ENCODE data around the gene GOLGA6L6. TPM values are rescaled to one million over a fixed set of nuclear protein-coding genes. Genes with fewer than 3 reads are reported as not detected.
A peak's percentile ranks its signal among the peaks of the same experiment; 100 is the strongest.
"Not testable (repeated sequence)": the region's sequence is repeated elsewhere in the genome, so short reads cannot be mapped to it uniquely, and the experiment has no call there.

GOLGA6L6 gene
- total RNA-seq, 1 experiment from 2014 or later, result not detected

DNA sequence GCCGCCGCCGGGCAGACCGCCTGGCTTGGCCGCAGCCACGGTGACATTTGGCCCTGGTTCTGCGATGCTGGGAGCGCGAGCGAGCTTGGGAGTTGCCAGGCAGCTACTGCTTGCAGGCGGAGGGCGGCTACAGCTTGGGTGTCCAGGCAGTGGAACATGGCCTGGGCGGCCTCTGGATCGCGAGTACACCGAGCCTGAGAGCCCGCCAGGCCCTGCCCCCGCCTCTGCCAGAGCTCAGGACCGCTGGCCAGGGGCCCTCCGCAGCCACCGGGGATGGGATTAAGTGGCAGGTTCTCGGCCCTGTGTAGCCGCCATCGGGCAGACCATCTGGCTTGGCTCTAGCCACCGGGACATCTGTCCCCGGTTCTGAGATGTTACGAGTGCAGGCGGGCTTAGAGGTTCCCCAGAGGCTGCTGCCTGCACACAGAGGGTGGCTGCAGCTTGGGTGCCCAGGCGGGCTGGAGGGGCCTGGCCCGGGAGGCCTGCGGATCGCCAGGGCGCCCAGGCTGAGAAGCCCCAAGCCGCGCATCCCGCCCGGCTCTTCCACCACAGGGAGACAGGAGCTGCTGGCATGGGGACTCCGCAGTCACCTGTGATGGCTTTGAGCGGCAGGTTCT is 40.6 kb upstream of the GOLGA6L6 start:
- H3K27me3 ChIP-seq (ENCODE audit: insufficient read depth, low read length); H4K20me1 ChIP-seq (ENCODE audit: insufficient read depth); H3K4me3 ChIP-seq (replicated peaks in 1 of 2; ENCODE audit: low read depth in 1 of 2, low read length in 2 of 2); H3K4me2 ChIP-seq (ENCODE audit: low read length); H3K9me3 ChIP-seq (ENCODE audit: control insufficient read depth in 1 of 2, insufficient read depth in 1 of 2, low read depth in 1 of 2, low read length in 2 of 2); CTCF ChIA-PET; BruUV-seq (replicated peaks); H3K9me2 ChIP-seq (ENCODE audit: insufficient read depth); RAD21 ChIA-PET (ENCODE audit: low non-redundant PET in 1 of 2, low total read pairs in 2 of 2, uncharacterized antibody in 2 of 2, unreplicated experiment in 2 of 2); H3K36me3 ChIP-seq (ENCODE audit: control insufficient read depth in 1 of 2, insufficient read depth in 2 of 2, low read length in 2 of 2); ATAC-seq; intact Hi-C loops (cut with micrococcal nuclease); DNase-seq (ENCODE audit: low read depth, low spot score); H3K79me2 ChIP-seq (ENCODE audit: insufficient read depth, low read length); H3K9ac ChIP-seq (ENCODE audit: low read length); POLR2A ChIA-PET; H3K4me1 ChIP-seq (ENCODE audit: control insufficient read depth in 1 of 2, insufficient read depth in 2 of 2, low read length in 2 of 2); H3K27ac ChIP-seq (ENCODE audit: low read depth, low read length); H2AFZ ChIP-seq (ENCODE audit: low read depth, low read length, poor library complexity, severe bottlenecking): not testable (repeated sequence)

GRCh38 chr15:20581261-20582108 is 39.9 kb upstream of the GOLGA6L6 start:
- H3K36me3 ChIP-seq (ENCODE audit: control insufficient read depth in 1 of 2, insufficient read depth in 2 of 2, low read length in 2 of 2); H3K9ac ChIP-seq (ENCODE audit: low read length); POLR2A ChIA-PET; H3K4me1 ChIP-seq (ENCODE audit: control insufficient read depth in 1 of 2, insufficient read depth in 2 of 2, low read length in 2 of 2); H3K27me3 ChIP-seq (ENCODE audit: insufficient read depth, low read length); BruUV-seq (replicated peaks); H3K79me2 ChIP-seq (ENCODE audit: insufficient read depth, low read length); H3K9me2 ChIP-seq (ENCODE audit: insufficient read depth); H3K4me2 ChIP-seq (ENCODE audit: low read length); RAD21 ChIA-PET (ENCODE audit: low non-redundant PET in 1 of 2, low total read pairs in 2 of 2, uncharacterized antibody in 2 of 2, unreplicated experiment in 2 of 2); H2AFZ ChIP-seq (ENCODE audit: low read depth, low read length, poor library complexity, severe bottlenecking); CTCF ChIA-PET; H3K4me3 ChIP-seq (replicated peaks in 1 of 2; ENCODE audit: low read depth in 1 of 2, low read length in 2 of 2); ATAC-seq; DNase-seq (ENCODE audit: low read depth, low spot score); H3K9me3 ChIP-seq (ENCODE audit: control insufficient read depth in 1 of 2, insufficient read depth in 1 of 2, low read depth in 1 of 2, low read length in 2 of 2); H3K27ac ChIP-seq (ENCODE audit: low read depth, low read length); H4K20me1 ChIP-seq (ENCODE audit: insufficient read depth); intact Hi-C loops (cut with micrococcal nuclease): not testable (repeated sequence)

- DNase-seq (ENCODE audit: low read depth, low spot score); H3K36me3 ChIP-seq (ENCODE audit: control insufficient read depth in 1 of 2, insufficient read depth in 2 of 2, low read length in 2 of 2); RAD21 ChIA-PET (ENCODE audit: low non-redundant PET in 1 of 2, low total read pairs in 2 of 2, uncharacterized antibody in 2 of 2, unreplicated experiment in 2 of 2); H3K4me2 ChIP-seq (ENCODE audit: low read length); H3K27me3 ChIP-seq (ENCODE audit: insufficient read depth, low read length); H4K20me1 ChIP-seq (ENCODE audit: insufficient read depth); H3K9ac ChIP-seq (ENCODE audit: low read length); H3K4me1 ChIP-seq (ENCODE audit: control insufficient read depth in 1 of 2, insufficient read depth in 2 of 2, low read length in 2 of 2); BruUV-seq (replicated peaks); H3K9me2 ChIP-seq (ENCODE audit: insufficient read depth); H3K79me2 ChIP-seq (ENCODE audit: insufficient read depth, low read length); H3K27ac ChIP-seq (ENCODE audit: low read depth, low read length); CTCF ChIA-PET; H3K4me3 ChIP-seq (replicated peaks in 1 of 2; ENCODE audit: low read depth in 1 of 2, low read length in 2 of 2); H2AFZ ChIP-seq (ENCODE audit: low read depth, low read length, poor library complexity, severe bottlenecking); H3K9me3 ChIP-seq (ENCODE audit: control insufficient read depth in 1 of 2, insufficient read depth in 1 of 2, low read depth in 1 of 2, low read length in 2 of 2); intact Hi-C loops (cut with micrococcal nuclease); POLR2A ChIA-PET: not testable (repeated sequence)
- peak; percentile 52 for ATAC-seq
Measured at GRCh38 chr15:20579662-20580061, 38.1 kb upstream of the GOLGA6L6 start.

- H3K4me2 ChIP-seq (ENCODE audit: low read length); H3K27ac ChIP-seq (ENCODE audit: low read depth, low read length); POLR2A ChIA-PET; RAD21 ChIA-PET (ENCODE audit: low non-redundant PET in 1 of 2, low total read pairs in 2 of 2, uncharacterized antibody in 2 of 2, unreplicated experiment in 2 of 2); H3K9me3 ChIP-seq (ENCODE audit: control insufficient read depth in 1 of 2, insufficient read depth in 1 of 2, low read depth in 1 of 2, low read length in 2 of 2); CTCF ChIA-PET; H2AFZ ChIP-seq (ENCODE audit: low read depth, low read length, poor library complexity, severe bottlenecking); BruUV-seq (replicated peaks); H3K79me2 ChIP-seq (ENCODE audit: insufficient read depth, low read length); intact Hi-C loops (cut with micrococcal nuclease); H3K4me3 ChIP-seq (replicated peaks in 1 of 2; ENCODE audit: low read depth in 1 of 2, low read length in 2 of 2); H4K20me1 ChIP-seq (ENCODE audit: insufficient read depth); DNase-seq (ENCODE audit: low read depth, low spot score); H3K9me2 ChIP-seq (ENCODE audit: insufficient read depth); ATAC-seq; H3K36me3 ChIP-seq (ENCODE audit: control insufficient read depth in 1 of 2, insufficient read depth in 2 of 2, low read length in 2 of 2); H3K27me3 ChIP-seq (ENCODE audit: insufficient read depth, low read length); H3K4me1 ChIP-seq (ENCODE audit: control insufficient read depth in 1 of 2, insufficient read depth in 2 of 2, low read length in 2 of 2); H3K9ac ChIP-seq (ENCODE audit: low read length): not testable (repeated sequence)
Measured at GRCh38 chr15:20551289-20551688, 9.7 kb upstream of the GOLGA6L6 start.

Measured in HCT116 (cell line).